ENCODE data around the gene KCNQ4. TPM values are rescaled to one million over a fixed set of nuclear protein-coding genes. Genes with fewer than 3 reads are reported as not detected.

KCNQ4 gene
- total and polyA plus RNA-seq, 7 experiments from 2014 or later = 0.10 to 0.97 (median 0.20) TPM; not detected in 1

GRCh38 chr1:40786171-40786994 is 2.8 kb downstream of the KCNQ4 start:
- peaks cover 14 to 42% (median 30%) of the 10 kb centered on the region in 5 donors for H3K27me3 Mint-ChIP-seq
- Histone ChIP-seq H3K4me1 (ENCODE audit: control insufficient read depth in 2 of 2, insufficient read depth in 2 of 2, low read length in 2 of 2) (peaks cover 0 to 5% of the 10 kb centered on the region in 2 donors), H3K27ac (ENCODE audit: low read depth, low read length) (no peak overlapping the region), H3K4me3 (ENCODE audit: low read length) (no peak overlapping the region), H3K9me3 (ENCODE audit: control insufficient read depth in 2 of 3, low read length in 3 of 3) (no peaks in the 10 kb centered on the region), H3K36me3 (ENCODE audit: control insufficient read depth in 2 of 3, insufficient read depth in 3 of 3, low read length in 3 of 3) (no peaks in the 10 kb centered on the region), H3K27me3 (ENCODE audit: control insufficient read depth in 2 of 2, insufficient read depth in 2 of 2, low read length in 2 of 2) (peaks cover 0 to 8% of the 10 kb centered on the region in 2 donors)
- no peak overlapping the region for H3K4me3 Mint-ChIP-seq
- ChIA-PET CTCF (interaction anchor here (0.6 to 1.4 kb wide), 2 partner anchors 11 to 12 kb away, joined by 3 to 5 read pairs; no protein-coding TSS in a partner anchor), POLR2A (interaction anchor here (1.3 kb wide), 1 partner anchor 9 kb away, joined by 3 read pairs; no protein-coding TSS in a partner anchor)
- peaks cover 0 to 2% (median 0%) of the 10 kb centered on the region in 11 donors for H3K9me3 Mint-ChIP-seq
- intact Hi-C loops (cut with micrococcal nuclease) = no loop called here
- DNase-seq = no peak
- H3K36me3 Mint-ChIP-seq = peaks cover 0 to 4% (median 0%) of the 10 kb centered on the region in 5 donors
- ATAC-seq = no peak
- no peak overlapping the region for H3K27ac Mint-ChIP-seq
- H3K4me1 Mint-ChIP-seq = peaks cover 0 to 16% (median 6%) of the 10 kb centered on the region in 7 donors

- Mint-ChIP-seq H3K36me3 (peaks cover 0 to 4% (median 0%) of the 10 kb centered on the region in 5 donors), H3K27ac (no peak overlapping the region), H3K9me3 (peaks cover 0 to 2% (median 0%) of the 10 kb centered on the region in 11 donors), H3K27me3 (peaks cover 11 to 34% (median 23%) of the 10 kb centered on the region in 5 donors), H3K4me1 (peaks cover 0 to 16% (median 6%) of the 10 kb centered on the region in 7 donors), H3K4me3 (no peak overlapping the region)
- Histone ChIP-seq H3K27me3 (ENCODE audit: control insufficient read depth in 2 of 2, insufficient read depth in 2 of 2, low read length in 2 of 2) (peaks cover 0 to 8% of the 10 kb centered on the region in 2 donors), H3K27ac (ENCODE audit: low read depth, low read length) (no peak overlapping the region), H3K4me1 (ENCODE audit: control insufficient read depth in 2 of 2, insufficient read depth in 2 of 2, low read length in 2 of 2) (peaks cover 0 to 5% of the 10 kb centered on the region in 2 donors), H3K4me3 (ENCODE audit: low read length) (no peak overlapping the region), H3K36me3 (ENCODE audit: control insufficient read depth in 2 of 3, insufficient read depth in 3 of 3, low read length in 3 of 3) (no peaks in the 10 kb centered on the region), H3K9me3 (ENCODE audit: control insufficient read depth in 2 of 3, low read length in 3 of 3) (no peaks in the 10 kb centered on the region)
- intact Hi-C loops (cut with micrococcal nuclease) = no loop called here
- POLR2A ChIA-PET = interaction anchor here (1.3 kb wide), 1 partner anchor 8 kb away, joined by 3 read pairs; no protein-coding TSS in a partner anchor
- DNase-seq (no peak), ATAC-seq (no peak)
- CTCF ChIA-PET = interaction anchor here (0.6 kb wide), 1 partner anchor 12 kb away, joined by 5 read pairs; no protein-coding TSS in a partner anchor
These were observed 3.6 kb downstream of the KCNQ4 start for GRCh38 chr1:40786995-40787705.

GRCh38 chr1:40787737-40788560 is 4.4 kb downstream of the KCNQ4 start:
- ChIA-PET CTCF (no interaction called here), POLR2A (interaction anchor here (1.7 kb wide), 1 partner anchor 13 kb away, joined by 3 read pairs; no protein-coding TSS in a partner anchor)
- intact Hi-C loops (cut with micrococcal nuclease) = no loop called here
- peaks cover 0 to 15% (median 5%) of the 10 kb centered on the region in 7 donors for H3K4me1 Mint-ChIP-seq
- no peak overlapping the region for H3K27ac ChIP-seq (ENCODE audit: low read depth, low read length)
- no peak overlapping the region for H3K4me3 Mint-ChIP-seq
- no peaks in the 10 kb centered on the region for H3K36me3 ChIP-seq (ENCODE audit: control insufficient read depth in 2 of 3, insufficient read depth in 3 of 3, low read length in 3 of 3)
- H3K9me3 ChIP-seq (ENCODE audit: control insufficient read depth in 2 of 3, low read length in 3 of 3) = no peaks in the 10 kb centered on the region
- H3K27me3 Mint-ChIP-seq = peaks cover 10 to 27% (median 19%) of the 10 kb centered on the region in 5 donors
- DNase-seq = no peak
- peaks cover 0 to 2% (median 0%) of the 10 kb centered on the region in 11 donors for H3K9me3 Mint-ChIP-seq
- no peak overlapping the region for H3K4me3 ChIP-seq (ENCODE audit: low read length)
- ATAC-seq = no peak
- H3K36me3 Mint-ChIP-seq = peaks cover 0 to 4% (median 0%) of the 10 kb centered on the region in 5 donors
- peaks cover 0 to 4% of the 10 kb centered on the region in 2 donors for H3K4me1 ChIP-seq (ENCODE audit: control insufficient read depth in 2 of 2, insufficient read depth in 2 of 2, low read length in 2 of 2)
- peaks cover 0 to 5% of the 10 kb centered on the region in 2 donors for H3K27me3 ChIP-seq (ENCODE audit: control insufficient read depth in 2 of 2, insufficient read depth in 2 of 2, low read length in 2 of 2)
- no peak overlapping the region for H3K27ac Mint-ChIP-seq

DNA sequence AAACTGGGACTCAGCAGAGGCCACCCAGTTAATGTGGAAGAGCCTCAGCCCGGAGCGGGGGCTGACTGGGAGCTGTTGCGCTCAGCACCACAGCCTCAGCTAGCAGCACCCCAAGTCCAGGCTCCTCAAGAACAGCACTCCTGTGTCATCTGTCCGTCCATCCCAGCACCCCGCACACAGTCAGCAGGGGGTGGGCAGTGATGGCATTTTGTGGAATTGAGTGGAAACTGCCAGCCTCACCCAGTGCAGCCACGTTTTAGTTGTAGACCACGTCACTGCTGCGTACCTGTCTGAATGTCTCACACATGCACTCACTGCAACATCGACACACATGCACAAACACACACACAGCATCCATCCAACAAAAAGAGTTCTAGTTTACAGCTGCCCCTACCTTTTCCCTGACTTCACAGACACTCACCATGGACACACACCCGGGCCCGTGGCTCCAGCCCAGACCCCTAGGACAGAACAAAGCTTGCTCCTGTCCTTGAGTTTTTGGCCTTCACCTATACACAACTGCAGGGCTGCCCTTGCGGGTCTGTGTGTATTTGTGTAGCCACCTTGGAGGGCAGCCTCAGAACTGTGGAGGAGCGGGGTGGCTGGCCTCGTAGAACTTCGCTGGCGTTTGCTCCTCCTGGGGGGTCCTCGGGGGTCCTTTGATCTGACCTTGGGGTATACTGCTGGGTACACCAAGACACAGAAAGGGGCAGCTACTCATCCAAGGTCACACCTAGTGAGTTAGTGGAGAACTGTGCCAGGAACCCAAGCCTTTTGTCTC is 5.2 kb downstream of the KCNQ4 start:
- no peak for ATAC-seq
- POLR2A ChIA-PET = interaction anchor here (1.7 kb wide), 1 partner anchor 14 kb away, joined by 3 read pairs; no protein-coding TSS in a partner anchor
- H3K9me3 ChIP-seq (ENCODE audit: control insufficient read depth in 2 of 3, low read length in 3 of 3) = no peaks in the 10 kb centered on the region
- H3K27me3 Mint-ChIP-seq = peaks cover 5 to 28% (median 14%) of the 10 kb centered on the region in 5 donors
- no peak overlapping the region for H3K4me3 Mint-ChIP-seq
- H3K27me3 ChIP-seq (ENCODE audit: control insufficient read depth in 2 of 2, insufficient read depth in 2 of 2, low read length in 2 of 2) = peaks cover 0 to 5% of the 10 kb centered on the region in 2 donors
- intact Hi-C loops (cut with micrococcal nuclease) = no loop called here
- CTCF ChIA-PET = no interaction called here
- H3K27ac ChIP-seq (ENCODE audit: low read depth, low read length) = no peak overlapping the region
- no peaks in the 10 kb centered on the region for H3K36me3 ChIP-seq (ENCODE audit: control insufficient read depth in 2 of 3, insufficient read depth in 3 of 3, low read length in 3 of 3)
- no peak overlapping the region for H3K27ac Mint-ChIP-seq
- no peak overlapping the region for H3K4me3 ChIP-seq (ENCODE audit: low read length)
- no peaks in the 10 kb centered on the region for H3K4me1 ChIP-seq (ENCODE audit: control insufficient read depth in 2 of 2, insufficient read depth in 2 of 2, low read length in 2 of 2)
- H3K36me3 Mint-ChIP-seq = no peaks in the 10 kb centered on the region
- peaks cover 0 to 10% (median 4%) of the 10 kb centered on the region in 7 donors for H3K4me1 Mint-ChIP-seq
- peaks cover 0 to 2% (median 0%) of the 10 kb centered on the region in 11 donors for H3K9me3 Mint-ChIP-seq
- DNase-seq = no peak

GRCh38 chr1:40789342-40789598 is 5.7 kb downstream of the KCNQ4 start:
- DNase-seq (no peak), ATAC-seq (no peak)
- Histone ChIP-seq H3K4me1 (ENCODE audit: control insufficient read depth in 2 of 2, insufficient read depth in 2 of 2, low read length in 2 of 2) (no peaks in the 10 kb centered on the region), H3K36me3 (ENCODE audit: control insufficient read depth in 2 of 3, insufficient read depth in 3 of 3, low read length in 3 of 3) (no peaks in the 10 kb centered on the region), H3K27me3 (ENCODE audit: control insufficient read depth in 2 of 2, insufficient read depth in 2 of 2, low read length in 2 of 2) (peaks cover 0 to 5% of the 10 kb centered on the region in 2 donors), H3K27ac (ENCODE audit: low read depth, low read length) (no peak overlapping the region), H3K9me3 (ENCODE audit: control insufficient read depth in 2 of 3, low read length in 3 of 3) (no peaks in the 10 kb centered on the region), H3K4me3 (ENCODE audit: low read length) (no peak overlapping the region)
- Mint-ChIP-seq H3K9me3 (peaks cover 0 to 2% (median 0%) of the 10 kb centered on the region in 11 donors), H3K27me3 (peaks cover 5 to 27% (median 14%) of the 10 kb centered on the region in 5 donors), H3K4me3 (no peak overlapping the region), H3K27ac (no peak overlapping the region), H3K36me3 (no peaks in the 10 kb centered on the region), H3K4me1 (peaks cover 0 to 10% (median 8%) of the 10 kb centered on the region in 7 donors)
- intact Hi-C loops (cut with micrococcal nuclease) = no loop called here
- ChIA-PET POLR2A (interaction anchor here (1.7 kb wide), 1 partner anchor 14 kb away, joined by 3 read pairs; no protein-coding TSS in a partner anchor), CTCF (no interaction called here)

Measured in naive thymus-derived CD4-positive, alpha-beta T cell (primary cell).